GM20000 (cell line): ENCODE results near the gene VAPB.

ENCODE experiments used
- DNase-seq: peaks from one replicate; pipeline ENCODE4 v3.0.0; 2012; ENCODE audit warnings: low spot score
- TF ChIP-seq, protein P1 (sequence below): IDR thresholded peaks from 2 replicates; pipeline ENCODE4 v1.5.1; 2012; ENCODE audit warnings: mild to moderate bottlenecking, control low read depth; ENCODE audit errors: extremely low read depth, missing control alignments

Gene VAPB

DNA sequence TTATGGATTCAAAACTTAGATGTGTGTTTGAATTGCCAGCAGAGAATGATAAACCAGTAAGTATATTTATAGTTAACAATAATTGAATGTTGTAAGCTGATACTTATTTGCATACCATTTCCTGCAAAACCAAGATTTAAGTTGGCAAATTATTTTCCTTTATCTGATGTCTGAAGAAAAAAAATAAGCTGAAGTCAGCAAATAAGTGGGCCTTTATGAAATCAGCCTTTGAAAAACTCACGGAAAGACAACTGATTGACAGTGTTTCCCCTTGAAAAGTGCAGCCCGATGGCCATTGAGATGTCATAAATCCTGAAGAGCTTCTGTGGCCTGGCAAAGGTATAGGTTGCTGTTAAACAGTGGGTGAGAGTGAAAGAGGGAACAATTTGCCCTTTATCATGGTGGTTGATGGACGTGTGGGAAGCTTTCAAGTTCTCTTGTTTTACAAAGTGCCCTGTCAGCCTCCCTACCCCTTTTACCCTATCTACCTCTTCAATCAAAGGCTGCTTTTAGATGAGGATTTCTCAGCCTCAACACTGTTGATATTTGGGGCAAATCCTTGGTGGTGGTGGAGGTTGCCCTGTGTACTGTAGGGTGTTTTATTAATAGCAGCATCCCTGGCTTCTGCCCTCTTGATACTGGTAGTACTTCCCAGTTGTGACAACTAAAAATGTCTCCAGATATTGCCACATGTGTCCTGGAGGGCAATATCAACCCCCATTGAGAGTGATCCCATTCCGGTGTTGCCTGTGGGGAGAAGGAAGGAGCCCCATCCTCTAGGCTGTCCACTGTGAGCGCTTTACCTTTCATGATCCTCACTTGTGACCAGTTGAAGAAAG, 50.2 kb downstream of the VAPB start:
- no peak for DNase-seq
- TF ChIP-seq, protein P1, sequence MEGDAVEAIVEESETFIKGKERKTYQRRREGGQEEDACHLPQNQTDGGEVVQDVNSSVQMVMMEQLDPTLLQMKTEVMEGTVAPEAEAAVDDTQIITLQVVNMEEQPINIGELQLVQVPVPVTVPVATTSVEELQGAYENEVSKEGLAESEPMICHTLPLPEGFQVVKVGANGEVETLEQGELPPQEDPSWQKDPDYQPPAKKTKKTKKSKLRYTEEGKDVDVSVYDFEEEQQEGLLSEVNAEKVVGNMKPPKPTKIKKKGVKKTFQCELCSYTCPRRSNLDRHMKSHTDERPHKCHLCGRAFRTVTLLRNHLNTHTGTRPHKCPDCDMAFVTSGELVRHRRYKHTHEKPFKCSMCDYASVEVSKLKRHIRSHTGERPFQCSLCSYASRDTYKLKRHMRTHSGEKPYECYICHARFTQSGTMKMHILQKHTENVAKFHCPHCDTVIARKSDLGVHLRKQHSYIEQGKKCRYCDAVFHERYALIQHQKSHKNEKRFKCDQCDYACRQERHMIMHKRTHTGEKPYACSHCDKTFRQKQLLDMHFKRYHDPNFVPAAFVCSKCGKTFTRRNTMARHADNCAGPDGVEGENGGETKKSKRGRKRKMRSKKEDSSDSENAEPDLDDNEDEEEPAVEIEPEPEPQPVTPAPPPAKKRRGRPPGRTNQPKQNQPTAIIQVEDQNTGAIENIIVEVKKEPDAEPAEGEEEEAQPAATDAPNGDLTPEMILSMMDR, result no peak

DNA sequence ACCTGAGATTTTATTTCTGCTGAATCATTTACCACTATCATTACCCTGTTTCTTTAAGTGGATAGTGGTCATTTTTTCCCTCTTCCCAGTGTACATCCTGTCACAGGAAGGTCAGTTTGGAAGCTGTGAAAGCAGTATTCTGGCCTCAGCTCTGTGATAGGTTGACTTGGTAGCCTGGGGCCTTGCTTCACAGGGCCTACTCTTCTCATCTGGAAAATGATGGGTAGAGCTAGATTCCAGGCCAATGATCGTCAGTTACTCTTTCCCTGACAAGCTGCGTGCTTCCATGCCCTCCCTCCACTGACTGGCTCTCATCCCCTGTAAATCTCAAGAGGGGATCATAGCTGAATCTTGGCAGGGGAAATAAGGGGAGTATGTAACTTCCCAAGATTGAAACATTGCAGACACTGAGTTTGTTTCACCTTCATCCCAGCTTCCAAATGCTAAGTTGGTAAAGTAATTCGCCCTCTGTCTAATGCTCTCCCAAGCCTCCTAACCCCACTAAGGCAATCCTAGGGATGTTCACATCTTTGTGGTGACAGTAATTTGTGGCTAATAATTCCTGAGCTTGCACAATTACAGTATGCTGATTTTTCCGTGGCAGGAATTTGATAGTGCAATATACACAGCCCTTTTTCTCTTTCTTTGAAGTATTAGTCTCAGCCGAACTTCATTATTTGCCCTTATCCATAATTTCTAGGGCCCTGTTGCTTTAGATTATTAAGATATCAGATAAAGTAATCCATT, 51.2 kb downstream of the VAPB start:
- DNase-seq, result no peak
- TF ChIP-seq, protein P1, result no peak

DNA sequence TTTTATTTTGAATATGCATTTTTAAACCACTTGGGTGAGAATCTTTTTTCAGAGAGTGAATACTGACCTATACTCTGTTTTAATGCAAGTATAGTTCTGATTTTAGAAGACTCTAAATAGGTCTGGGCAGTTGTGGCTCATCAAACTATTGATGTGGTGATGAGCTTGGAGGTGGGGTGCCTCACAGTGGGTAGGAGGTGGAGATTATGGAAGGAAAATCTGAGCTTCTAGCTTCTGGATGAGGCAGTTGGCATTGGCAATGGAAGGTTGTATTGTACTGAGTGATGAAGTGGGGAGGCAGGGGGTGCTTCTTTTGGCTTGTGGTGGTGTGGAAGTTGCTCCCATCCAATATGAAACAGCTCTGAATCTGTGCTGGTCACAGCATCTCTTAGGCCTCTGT, 52.7 kb downstream of the VAPB start:
- TF ChIP-seq, protein P1, result no peak
- no peak for DNase-seq

DNA sequence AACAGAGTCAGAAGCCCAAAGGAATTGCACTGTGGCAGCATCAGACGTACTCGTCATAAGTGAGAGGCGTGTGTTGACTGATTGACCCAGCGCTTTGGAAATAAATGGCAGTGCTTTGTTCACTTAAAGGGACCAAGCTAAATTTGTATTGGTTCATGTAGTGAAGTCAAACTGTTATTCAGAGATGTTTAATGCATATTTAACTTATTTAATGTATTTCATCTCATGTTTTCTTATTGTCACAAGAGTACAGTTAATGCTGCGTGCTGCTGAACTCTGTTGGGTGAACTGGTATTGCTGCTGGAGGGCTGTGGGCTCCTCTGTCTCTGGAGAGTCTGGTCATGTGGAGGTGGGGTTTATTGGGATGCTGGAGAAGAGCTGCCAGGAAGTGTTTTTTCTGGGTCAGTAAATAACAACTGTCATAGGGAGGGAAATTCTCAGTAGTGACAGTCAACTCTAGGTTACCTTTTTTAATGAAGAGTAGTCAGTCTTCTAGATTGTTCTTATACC, 55.8 kb downstream of the VAPB start:
- TF ChIP-seq, protein P1, result no peak

DNA sequence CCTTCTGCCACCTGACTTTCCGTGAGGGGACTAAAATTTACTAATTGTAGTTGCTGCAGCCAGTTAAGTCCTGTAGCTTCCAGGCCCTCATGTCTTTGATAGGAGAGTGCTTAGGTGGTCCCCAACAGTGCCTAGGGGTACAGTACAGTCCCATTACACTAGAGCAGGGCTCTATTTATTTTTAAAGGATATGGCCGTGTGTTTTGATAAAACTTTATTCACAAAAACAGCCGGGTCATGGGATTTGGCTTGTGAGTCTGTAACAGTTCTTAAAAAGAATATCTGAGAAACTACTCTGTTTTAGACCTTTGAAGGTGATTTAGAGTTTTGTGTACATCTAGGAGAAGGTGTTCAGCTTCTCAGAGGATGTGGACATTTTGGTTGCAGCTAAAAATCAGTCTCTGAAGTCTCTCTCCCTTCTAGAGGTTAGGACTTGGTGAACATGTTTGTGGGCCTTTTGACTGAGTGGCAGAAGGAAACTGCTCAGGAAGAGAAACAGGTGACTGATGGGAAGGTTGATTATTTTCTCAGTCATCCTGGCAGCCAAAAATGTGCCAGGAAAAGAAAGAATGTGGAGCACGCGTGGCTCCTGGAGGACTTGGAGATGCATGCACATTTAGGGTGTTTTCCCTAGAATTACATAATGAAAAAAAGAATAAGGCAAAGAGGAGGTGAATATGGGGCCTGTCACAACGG, 57.4 kb downstream of the VAPB start:
- TF ChIP-seq, protein P1, result no peak
- no peak for DNase-seq

More for the DNA sequence above, 55.8 kb downstream of the VAPB start:
- no peak for DNase-seq

DNA sequence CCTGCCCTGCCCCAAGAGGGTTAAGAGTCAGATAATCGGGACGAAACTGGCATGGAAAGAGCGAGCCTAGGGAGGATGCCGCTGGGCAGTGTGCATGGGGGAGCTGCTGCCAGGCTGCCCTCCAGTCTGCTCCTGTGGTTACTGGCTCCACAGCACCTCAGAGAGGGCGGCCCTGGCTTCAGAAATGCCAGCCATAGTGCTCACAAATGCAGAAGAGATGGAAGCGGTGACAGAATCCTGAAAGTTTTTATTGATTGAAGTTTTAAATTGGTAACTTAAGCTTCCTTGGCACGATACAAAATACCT, 57.9 kb downstream of the VAPB start:
- TF ChIP-seq, protein P1, result no peak
- no peak for DNase-seq
